ENCODE data around the gene CYP39A1. TPM values are rescaled to one million over a fixed set of nuclear protein-coding genes. Genes with fewer than 3 reads are reported as not detected.

CYP39A1 gene
- polyA plus RNA-seq, 2 of the 4 experiments (the other 2 are of a cell fraction) = 0.26 to 0.78 TPM

DNA sequence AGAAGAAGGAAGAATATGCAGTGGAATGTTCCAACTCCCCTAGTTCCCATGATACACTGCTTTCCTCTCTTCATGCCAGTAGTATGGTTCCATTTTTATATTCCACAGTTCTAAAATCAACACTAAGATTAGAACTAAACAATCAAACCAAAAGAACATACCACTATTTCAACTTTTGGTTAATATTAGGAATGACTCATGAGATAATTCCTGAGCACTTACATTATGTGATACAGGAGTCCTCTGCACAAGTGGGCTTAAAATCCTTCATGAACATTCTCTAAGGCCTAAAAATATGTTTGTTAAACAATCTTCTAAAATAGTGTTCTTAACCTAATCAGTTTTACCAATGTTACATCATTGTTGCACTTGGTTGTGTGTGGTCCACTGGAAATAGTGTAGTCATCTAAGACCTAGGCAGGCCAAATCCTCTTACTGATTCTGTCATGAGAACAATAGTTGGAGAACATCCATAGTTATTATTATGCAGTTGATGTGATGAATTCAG, 131.1 kb downstream of the CYP39A1 start (continued):
- TF ChIP-seq HEYL (CRISPR knock-in tag; IDR thresholded peaks at IDR 0.05) = no peak
- TF ChIP-seq RAD21 (conservative IDR thresholded peaks at IDR 0.05 in 1 of 2, IDR thresholded peaks at IDR 0.05 in 1 of 2) = no peak
- no peak for TF ChIP-seq JUNB (IDR thresholded peaks at IDR 0.05)
- no peak for TF ChIP-seq EP300 (IDR thresholded peaks at IDR 0.05)
- TF ChIP-seq, protein P1, sequence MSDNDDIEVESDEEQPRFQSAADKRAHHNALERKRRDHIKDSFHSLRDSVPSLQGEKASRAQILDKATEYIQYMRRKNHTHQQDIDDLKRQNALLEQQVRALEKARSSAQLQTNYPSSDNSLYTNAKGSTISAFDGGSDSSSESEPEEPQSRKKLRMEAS (IDR thresholded peaks at IDR 0.05) = no peak
- no peak for TF ChIP-seq TFCP2L1 (CRISPR knock-in tag; IDR thresholded peaks at IDR 0.05)
- TF ChIP-seq, protein P2, sequence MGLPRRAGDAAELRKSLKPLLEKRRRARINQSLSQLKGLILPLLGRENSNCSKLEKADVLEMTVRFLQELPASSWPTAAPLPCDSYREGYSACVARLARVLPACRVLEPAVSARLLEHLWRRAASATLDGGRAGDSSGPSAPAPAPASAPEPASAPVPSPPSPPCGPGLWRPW (IDR thresholded peaks at IDR 0.05) = no peak
- TF ChIP-seq ZC3H11A (IDR thresholded peaks at IDR 0.05) = no peak

DNA sequence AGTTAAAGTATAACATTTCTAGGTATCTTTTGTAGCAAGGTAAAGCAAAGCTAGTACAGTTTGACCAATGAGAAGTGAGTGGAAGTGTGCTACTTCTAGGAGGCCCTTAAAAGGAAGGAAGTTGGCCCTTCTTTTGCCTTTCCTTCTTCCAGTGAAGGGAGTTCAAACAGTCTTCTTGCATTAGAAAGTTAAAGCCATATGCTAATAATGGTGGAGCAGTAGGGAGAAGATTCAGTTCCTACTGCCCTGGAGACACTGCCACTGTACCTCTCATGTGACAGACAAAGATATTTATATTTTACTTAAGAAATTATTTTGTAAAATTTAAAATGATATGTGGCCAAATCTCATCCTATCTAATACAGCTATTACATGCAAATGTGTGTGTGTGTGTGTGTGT, 135.4 kb downstream of the CYP39A1 start:
- CTCF ChIA-PET = no interaction called here
- Histone ChIP-seq H3K4me3 (no peak overlapping the region), H3K4me1 (no peaks in the 10 kb centered on the region), H3K27ac (no peak overlapping the region), H3K4me2 (no peak overlapping the region), H3K9me3 (no peaks in the 10 kb centered on the region)
- TF ChIP-seq TFCP2L1 (CRISPR knock-in tag; IDR thresholded peaks at IDR 0.05) = no peak
- TF ChIP-seq, protein P1 (IDR thresholded peaks at IDR 0.05) = no peak
- TF ChIP-seq, protein P3, sequence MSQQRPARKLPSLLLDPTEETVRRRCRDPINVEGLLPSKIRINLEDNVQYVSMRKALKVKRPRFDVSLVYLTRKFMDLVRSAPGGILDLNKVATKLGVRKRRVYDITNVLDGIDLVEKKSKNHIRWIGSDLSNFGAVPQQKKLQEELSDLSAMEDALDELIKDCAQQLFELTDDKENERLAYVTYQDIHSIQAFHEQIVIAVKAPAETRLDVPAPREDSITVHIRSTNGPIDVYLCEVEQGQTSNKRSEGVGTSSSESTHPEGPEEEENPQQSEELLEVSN (IDR thresholded peaks at IDR 0.05; ENCODE audit: borderline replicate concordance, low read depth) = no peak
- TF ChIP-seq EP300 (IDR thresholded peaks at IDR 0.05) = no peak
- TF ChIP-seq, protein P4, sequence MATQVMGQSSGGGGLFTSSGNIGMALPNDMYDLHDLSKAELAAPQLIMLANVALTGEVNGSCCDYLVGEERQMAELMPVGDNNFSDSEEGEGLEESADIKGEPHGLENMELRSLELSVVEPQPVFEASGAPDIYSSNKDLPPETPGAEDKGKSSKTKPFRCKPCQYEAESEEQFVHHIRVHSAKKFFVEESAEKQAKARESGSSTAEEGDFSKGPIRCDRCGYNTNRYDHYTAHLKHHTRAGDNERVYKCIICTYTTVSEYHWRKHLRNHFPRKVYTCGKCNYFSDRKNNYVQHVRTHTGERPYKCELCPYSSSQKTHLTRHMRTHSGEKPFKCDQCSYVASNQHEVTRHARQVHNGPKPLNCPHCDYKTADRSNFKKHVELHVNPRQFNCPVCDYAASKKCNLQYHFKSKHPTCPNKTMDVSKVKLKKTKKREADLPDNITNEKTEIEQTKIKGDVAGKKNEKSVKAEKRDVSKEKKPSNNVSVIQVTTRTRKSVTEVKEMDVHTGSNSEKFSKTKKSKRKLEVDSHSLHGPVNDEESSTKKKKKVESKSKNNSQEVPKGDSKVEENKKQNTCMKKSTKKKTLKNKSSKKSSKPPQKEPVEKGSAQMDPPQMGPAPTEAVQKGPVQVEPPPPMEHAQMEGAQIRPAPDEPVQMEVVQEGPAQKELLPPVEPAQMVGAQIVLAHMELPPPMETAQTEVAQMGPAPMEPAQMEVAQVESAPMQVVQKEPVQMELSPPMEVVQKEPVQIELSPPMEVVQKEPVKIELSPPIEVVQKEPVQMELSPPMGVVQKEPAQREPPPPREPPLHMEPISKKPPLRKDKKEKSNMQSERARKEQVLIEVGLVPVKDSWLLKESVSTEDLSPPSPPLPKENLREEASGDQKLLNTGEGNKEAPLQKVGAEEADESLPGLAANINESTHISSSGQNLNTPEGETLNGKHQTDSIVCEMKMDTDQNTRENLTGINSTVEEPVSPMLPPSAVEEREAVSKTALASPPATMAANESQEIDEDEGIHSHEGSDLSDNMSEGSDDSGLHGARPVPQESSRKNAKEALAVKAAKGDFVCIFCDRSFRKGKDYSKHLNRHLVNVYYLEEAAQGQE (IDR thresholded peaks at IDR 0.05) = no peak
- no peak for TF ChIP-seq GATA3 (IDR thresholded peaks at IDR 0.05; ENCODE audit: borderline replicate concordance)
- no peak for TF ChIP-seq BHLHE40 (IDR thresholded peaks at IDR 0.05; ENCODE audit: low read depth, low read length)
- TF ChIP-seq MYC (IDR thresholded peaks at IDR 0.05; ENCODE audit: borderline replicate concordance, low read length) = no peak
- TF ChIP-seq, protein P5, sequence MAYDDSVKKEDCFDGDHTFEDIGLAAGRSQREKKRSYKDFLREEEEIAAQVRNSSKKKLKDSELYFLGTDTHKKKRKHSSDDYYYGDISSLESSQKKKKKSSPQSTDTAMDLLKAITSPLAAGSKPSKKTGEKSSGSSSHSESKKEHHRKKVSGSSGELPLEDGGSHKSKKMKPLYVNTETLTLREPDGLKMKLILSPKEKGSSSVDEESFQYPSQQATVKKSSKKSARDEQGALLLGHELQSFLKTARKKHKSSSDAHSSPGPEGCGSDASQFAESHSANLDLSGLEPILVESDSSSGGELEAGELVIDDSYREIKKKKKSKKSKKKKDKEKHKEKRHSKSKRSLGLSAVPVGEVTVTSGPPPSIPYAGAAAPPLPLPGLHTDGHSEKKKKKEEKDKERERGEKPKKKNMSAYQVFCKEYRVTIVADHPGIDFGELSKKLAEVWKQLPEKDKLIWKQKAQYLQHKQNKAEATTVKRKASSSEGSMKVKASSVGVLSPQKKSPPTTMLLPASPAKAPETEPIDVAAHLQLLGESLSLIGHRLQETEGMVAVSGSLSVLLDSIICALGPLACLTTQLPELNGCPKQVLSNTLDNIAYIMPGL (CRISPR knock-in tag; IDR thresholded peaks at IDR 0.05; ENCODE audit: borderline replicate concordance) = no peak
- TF ChIP-seq, protein P6, sequence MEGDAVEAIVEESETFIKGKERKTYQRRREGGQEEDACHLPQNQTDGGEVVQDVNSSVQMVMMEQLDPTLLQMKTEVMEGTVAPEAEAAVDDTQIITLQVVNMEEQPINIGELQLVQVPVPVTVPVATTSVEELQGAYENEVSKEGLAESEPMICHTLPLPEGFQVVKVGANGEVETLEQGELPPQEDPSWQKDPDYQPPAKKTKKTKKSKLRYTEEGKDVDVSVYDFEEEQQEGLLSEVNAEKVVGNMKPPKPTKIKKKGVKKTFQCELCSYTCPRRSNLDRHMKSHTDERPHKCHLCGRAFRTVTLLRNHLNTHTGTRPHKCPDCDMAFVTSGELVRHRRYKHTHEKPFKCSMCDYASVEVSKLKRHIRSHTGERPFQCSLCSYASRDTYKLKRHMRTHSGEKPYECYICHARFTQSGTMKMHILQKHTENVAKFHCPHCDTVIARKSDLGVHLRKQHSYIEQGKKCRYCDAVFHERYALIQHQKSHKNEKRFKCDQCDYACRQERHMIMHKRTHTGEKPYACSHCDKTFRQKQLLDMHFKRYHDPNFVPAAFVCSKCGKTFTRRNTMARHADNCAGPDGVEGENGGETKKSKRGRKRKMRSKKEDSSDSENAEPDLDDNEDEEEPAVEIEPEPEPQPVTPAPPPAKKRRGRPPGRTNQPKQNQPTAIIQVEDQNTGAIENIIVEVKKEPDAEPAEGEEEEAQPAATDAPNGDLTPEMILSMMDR (IDR thresholded peaks at IDR 0.05) = no peak
- TF ChIP-seq HEYL (CRISPR knock-in tag; IDR thresholded peaks at IDR 0.05) = no peak
- TF ChIP-seq EHF (CRISPR knock-in tag; IDR thresholded peaks at IDR 0.05) = no peak
- TF ChIP-seq, protein P2 (IDR thresholded peaks at IDR 0.05) = no peak
- TF ChIP-seq CHD4 (IDR thresholded peaks at IDR 0.05; ENCODE audit: borderline replicate concordance) = no peak
- TF ChIP-seq HOXB5 (CRISPR knock-in tag; IDR thresholded peaks at IDR 0.05) = no peak
- TF ChIP-seq, protein P7, sequence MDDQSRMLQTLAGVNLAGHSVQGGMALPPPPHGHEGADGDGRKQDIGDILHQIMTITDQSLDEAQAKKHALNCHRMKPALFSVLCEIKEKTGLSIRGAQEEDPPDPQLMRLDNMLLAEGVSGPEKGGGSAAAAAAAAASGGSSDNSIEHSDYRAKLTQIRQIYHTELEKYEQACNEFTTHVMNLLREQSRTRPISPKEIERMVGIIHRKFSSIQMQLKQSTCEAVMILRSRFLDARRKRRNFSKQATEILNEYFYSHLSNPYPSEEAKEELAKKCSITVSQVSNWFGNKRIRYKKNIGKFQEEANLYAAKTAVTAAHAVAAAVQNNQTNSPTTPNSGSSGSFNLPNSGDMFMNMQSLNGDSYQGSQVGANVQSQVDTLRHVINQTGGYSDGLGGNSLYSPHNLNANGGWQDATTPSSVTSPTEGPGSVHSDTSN (IDR thresholded peaks at IDR 0.05) = no peak
- ATAC-seq = no peak
- no peak for DNase-seq (ENCODE audit: low read depth in 1 of 2, low spot score in 1 of 2)
- POLR2A ChIA-PET = no interaction called here
- FAIRE-seq = no peak

All from A549 (cell line).